ENCODE measurements around the gene RCVRN.

Gene RCVRN

DNA sequence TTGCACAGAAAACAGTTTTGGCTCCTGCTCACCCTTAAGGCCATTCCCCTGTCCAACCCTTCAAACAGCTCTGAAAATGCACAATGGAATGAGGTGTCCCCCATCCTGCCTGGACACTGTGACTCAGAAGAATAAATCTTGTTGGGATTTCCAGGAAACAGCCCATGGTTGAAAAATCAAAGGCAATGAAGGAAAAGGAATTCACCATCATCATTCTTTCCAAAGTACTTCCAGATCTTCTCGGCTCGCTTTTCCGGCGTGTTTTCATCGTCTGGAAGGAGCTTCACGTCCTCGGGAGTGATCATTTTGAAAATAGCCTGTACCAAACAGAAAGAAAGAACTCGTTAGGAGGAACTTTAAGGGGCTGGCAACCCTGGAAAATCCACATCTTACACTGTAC lies 4.3 kb downstream of the RCVRN start:
- Histone ChIP-seq H3K4me2 (no peak overlapping the region), H3K4me1 (no peaks in the 10 kb centered on the region), H3K36me3 (no peaks in the 10 kb centered on the region), H3K9ac (no peak overlapping the region), H4K20me1 (no peaks in the 10 kb centered on the region), H3K27ac (no peak overlapping the region), H3K27me3 (no peaks in the 10 kb centered on the region), H3K4me3 (no peak overlapping the region), H3K9me3 (no peaks in the 10 kb centered on the region)
- TF ChIP-seq Cebpa-rat (IDR thresholded peaks at IDR 0.05) = no peak

- no peak overlapping the region for H3K9ac ChIP-seq
- no peaks in the 10 kb centered on the region for H3K36me3 ChIP-seq
- TF ChIP-seq Cebpa-rat (IDR thresholded peaks at IDR 0.05) = no peak
- H4K20me1 ChIP-seq = no peaks in the 10 kb centered on the region
- H3K27me3 ChIP-seq = no peaks in the 10 kb centered on the region
- H3K4me2 ChIP-seq = no peak overlapping the region
- H3K4me3 ChIP-seq = no peak overlapping the region
- H3K27ac ChIP-seq = no peak overlapping the region
- H3K9me3 ChIP-seq = no peaks in the 10 kb centered on the region
- H3K4me1 ChIP-seq = no peaks in the 10 kb centered on the region
Measured at GRCh38 chr17:9900044-9900594, 5.0 kb downstream of the RCVRN start.

GRCh38 chr17:9899280-9900043 lies 5.6 kb downstream of the RCVRN start:
- Histone ChIP-seq H3K27ac (no peak overlapping the region), H3K4me1 (no peaks in the 10 kb centered on the region), H4K20me1 (no peaks in the 10 kb centered on the region), H3K4me3 (no peak overlapping the region), H3K9me3 (no peaks in the 10 kb centered on the region), H3K4me2 (no peak overlapping the region), H3K9ac (no peak overlapping the region), H3K27me3 (no peaks in the 10 kb centered on the region), H3K36me3 (no peaks in the 10 kb centered on the region)
- TF ChIP-seq Cebpa-rat (IDR thresholded peaks at IDR 0.05) = no peak

DNA sequence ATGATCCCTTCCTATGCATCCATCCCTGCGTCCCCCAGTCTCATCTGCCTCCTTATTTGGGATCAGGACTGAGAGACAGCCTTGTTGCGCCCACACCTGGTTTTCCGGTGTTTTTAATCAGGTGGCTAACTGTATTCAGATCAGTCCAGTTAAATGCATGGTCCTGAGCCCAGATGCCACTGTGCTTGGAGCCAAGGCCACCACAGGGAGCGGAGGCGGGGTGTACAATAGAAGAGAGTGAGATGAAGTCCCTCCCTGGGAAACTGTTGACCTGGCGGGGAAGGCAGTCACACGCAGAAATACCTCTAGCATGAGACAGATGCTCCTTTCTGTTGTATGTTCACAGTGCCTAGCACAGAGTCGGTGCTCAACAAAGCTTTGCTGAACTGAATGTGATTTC lies 6.3 kb downstream of the RCVRN start:
- no peak overlapping the region for H3K4me3 ChIP-seq
- no peaks in the 10 kb centered on the region for H3K36me3 ChIP-seq
- no peaks in the 10 kb centered on the region for H3K4me1 ChIP-seq
- H3K27ac ChIP-seq = no peak overlapping the region
- H3K9me3 ChIP-seq = no peaks in the 10 kb centered on the region
- H3K9ac ChIP-seq = no peak overlapping the region
- H4K20me1 ChIP-seq = no peaks in the 10 kb centered on the region
- no peak for TF ChIP-seq Cebpa-rat (IDR thresholded peaks at IDR 0.05)
- no peak overlapping the region for H3K4me2 ChIP-seq
- H3K27me3 ChIP-seq = no peaks in the 10 kb centered on the region

- no peaks in the 10 kb centered on the region for H3K9me3 ChIP-seq
- no peaks in the 10 kb centered on the region for H3K36me3 ChIP-seq
- no peaks in the 10 kb centered on the region for H4K20me1 ChIP-seq
- no peak overlapping the region for H3K4me3 ChIP-seq
- H3K9ac ChIP-seq = no peak overlapping the region
- no peak overlapping the region for H3K27ac ChIP-seq
- H3K4me2 ChIP-seq = no peak overlapping the region
- H3K27me3 ChIP-seq = no peaks in the 10 kb centered on the region
- no peaks in the 10 kb centered on the region for H3K4me1 ChIP-seq
- TF ChIP-seq Cebpa-rat (IDR thresholded peaks at IDR 0.05) = no peak
Measured at GRCh38 chr17:9897372-9897968, 7.6 kb downstream of the RCVRN start.

GRCh38 chr17:9895923-9896322 lies 9.1 kb downstream of the RCVRN start:
- Histone ChIP-seq H3K9ac (no peak overlapping the region), H3K4me1 (no peaks in the 10 kb centered on the region), H3K27ac (no peak overlapping the region), H3K27me3 (no peaks in the 10 kb centered on the region), H3K36me3 (no peaks in the 10 kb centered on the region), H3K4me3 (no peak overlapping the region), H3K4me2 (no peak overlapping the region), H3K9me3 (no peaks in the 10 kb centered on the region), H4K20me1 (no peaks in the 10 kb centered on the region)
- no peak for TF ChIP-seq Cebpa-rat (IDR thresholded peaks at IDR 0.05)

GRCh38 chr17:9894231-9894630 lies 10.8 kb downstream of the RCVRN start:
- Histone ChIP-seq H3K36me3 (no peaks in the 10 kb centered on the region), H3K4me3 (no peak overlapping the region), H4K20me1 (no peaks in the 10 kb centered on the region), H3K9me3 (no peaks in the 10 kb centered on the region), H3K27ac (no peak overlapping the region), H3K9ac (no peak overlapping the region), H3K4me1 (no peaks in the 10 kb centered on the region), H3K27me3 (no peaks in the 10 kb centered on the region), H3K4me2 (no peak overlapping the region)
- TF ChIP-seq Cebpa-rat (IDR thresholded peaks at IDR 0.05) = no peak

GRCh38 chr17:9893411-9894012 lies 11.6 kb downstream of the RCVRN start:
- Histone ChIP-seq H4K20me1 (no peaks in the 10 kb centered on the region), H3K9me3 (no peaks in the 10 kb centered on the region), H3K36me3 (no peaks in the 10 kb centered on the region), H3K9ac (no peak overlapping the region), H3K4me2 (no peak overlapping the region), H3K4me1 (no peaks in the 10 kb centered on the region), H3K27ac (no peak overlapping the region), H3K27me3 (no peaks in the 10 kb centered on the region), H3K4me3 (no peak overlapping the region)
- TF ChIP-seq Cebpa-rat (IDR thresholded peaks at IDR 0.05) = no peak

DNA sequence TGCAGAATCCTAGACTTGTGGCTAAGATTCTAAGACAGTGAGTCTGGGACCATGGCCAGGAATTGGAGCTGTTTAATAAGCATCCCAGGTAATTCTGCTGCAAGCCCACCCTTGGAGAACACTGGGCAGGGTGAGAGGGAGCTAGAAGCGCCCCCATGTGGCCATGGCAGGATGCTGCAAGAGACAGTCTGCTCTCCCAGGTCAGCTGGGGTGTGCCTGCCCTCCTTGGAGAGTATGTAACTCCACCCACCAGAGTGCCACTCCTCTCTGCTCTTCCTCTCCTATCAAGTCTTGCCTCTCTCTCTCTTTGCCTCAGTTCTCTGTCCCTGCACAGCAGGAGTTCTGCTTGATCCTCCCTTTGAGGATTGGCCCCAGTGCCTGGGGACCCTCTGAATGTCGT lies 14.9 kb downstream of the RCVRN start:
- TF ChIP-seq Cebpa-rat (IDR thresholded peaks at IDR 0.05) = no peak
- no peak overlapping the region for H3K4me3 ChIP-seq
- H3K9ac ChIP-seq = no peak overlapping the region
- no peaks in the 10 kb centered on the region for H3K9me3 ChIP-seq
- no peaks in the 10 kb centered on the region for H3K36me3 ChIP-seq
- no peaks in the 10 kb centered on the region for H3K27me3 ChIP-seq
- no peak overlapping the region for H3K27ac ChIP-seq
- H4K20me1 ChIP-seq = no peaks in the 10 kb centered on the region
- H3K4me1 ChIP-seq = no peaks in the 10 kb centered on the region
- no peak overlapping the region for H3K4me2 ChIP-seq

DNA sequence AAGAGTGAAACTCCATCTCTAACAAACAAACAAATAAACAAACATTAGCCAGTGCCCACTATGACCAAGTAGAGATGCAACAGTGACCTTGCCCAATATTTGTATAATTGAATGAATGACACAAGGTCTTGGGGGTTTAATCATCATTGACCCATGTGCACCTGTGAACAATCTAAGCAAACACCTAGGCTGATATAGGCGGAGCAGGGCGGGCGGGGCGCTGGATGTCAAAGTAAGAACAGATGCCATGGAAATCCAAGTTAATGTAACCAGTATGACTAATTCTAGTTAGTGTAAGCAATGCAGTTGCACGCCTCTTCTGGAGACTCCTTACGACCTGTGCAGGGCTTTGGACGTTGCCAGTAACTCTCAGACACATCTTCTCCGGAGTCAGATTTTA lies 17.6 kb downstream of the RCVRN start:
- H3K4me3 ChIP-seq = no peak overlapping the region
- no peak overlapping the region for H3K27ac ChIP-seq
- no peaks in the 10 kb centered on the region for H3K27me3 ChIP-seq
- H3K9me3 ChIP-seq = peaks cover 12% of the 10 kb centered on the region
- H3K9ac ChIP-seq = no peak overlapping the region
- H3K4me2 ChIP-seq = no peak overlapping the region
- no peaks in the 10 kb centered on the region for H3K36me3 ChIP-seq
- H3K4me1 ChIP-seq = no peaks in the 10 kb centered on the region
- TF ChIP-seq Cebpa-rat (IDR thresholded peaks at IDR 0.05) = no peak
- no peaks in the 10 kb centered on the region for H4K20me1 ChIP-seq
